HepG2 (cell line): ENCODE results near the gene GLRX2. TPM values are rescaled to one million over a fixed set of nuclear protein-coding genes. Genes with fewer than 3 reads are reported as not detected.

Experiments used
- ATAC-seq: fragments of 200-7000 bp; cut with Tn5 transposase; 3 replicates; pipeline ENCODE4 v1.9.1; 2020; ENCODE audit warnings: mild to moderate bottlenecking, moderate library complexity
- BruUV-seq: library from RNA; stranded (reverse); fragments of 400-500 nt; replicated peaks from 2 replicates; lab custom pipeline; 2021; lab: Mats Ljungman, UMichigan
- CTCF ChIA-PET: fragments of 300-600 bp; formaldehyde crosslinking; extraction: SDS; loops from one replicate; lab custom pipeline; 2021; ENCODE audit warnings: low total read pairs, inconsistent platforms, low intra/inter-chr PET ratio; lab: Yijun Ruan, JAX
- POLR2A ChIA-PET: fragments of 350-600 bp; sonication (Branson Sonifier 250); formaldehyde crosslinking; loops from one replicate; lab custom pipeline; 2020; ENCODE audit warnings: antibody characterized with exemption, inconsistent platforms; lab: Yijun Ruan, JAX
- DNase-seq: peaks from one replicate; pipeline ENCODE4 v3.0.0-alpha.2; 2015; ENCODE audit warnings: low spot score
- FAIRE-seq: peaks from 3 replicates; lab custom pipeline; 2011; peaks lifted over from hg19 to GRCh38; lab: Jason Lieb, UNC
- H2AFZ ChIP-seq: one replicate; pipeline ENCODE4 v1.6.1; 2011; ENCODE audit warnings: low read length, inconsistent platforms
- H3K27ac ChIP-seq: fragments of 300-600 bp; 3 replicates; pipeline ENCODE4 v1.8.0; 2011; ENCODE audit warnings: mixed run types, mild to moderate bottlenecking, mixed read lengths, low read length, inconsistent platforms; ENCODE audit not compliant: insufficient read depth; ENCODE audit errors: extremely low read length
- H3K27me3 ChIP-seq, 2 experiments: fragments of 200-600 bp in 1 of 2; 2 replicates in 1 of 2; 3 replicates in 1 of 2; pipeline versions ENCODE4 v1.6.0 to v1.8.0; 2011; ENCODE audit warnings: low read length in 2 of 2, mild to moderate bottlenecking in 2 of 2, moderate library complexity in 2 of 2, inconsistent platforms in 1 of 2; ENCODE audit not compliant: insufficient read depth in 2 of 2, control insufficient read depth in 1 of 2
- H3K36me3 ChIP-seq, 2 experiments: fragments of 200-600 bp in 1 of 2; replicated peaks in 1 of 2; 2 replicates in 1 of 2; 3 replicates in 1 of 2; pipeline versions ENCODE4 v1.5.1 to v1.8.0; 2011; ENCODE audit warnings: low read length in 2 of 2, inconsistent platforms in 1 of 2; ENCODE audit not compliant: insufficient read depth in 2 of 2, control insufficient read depth in 1 of 2
- H3K4me1 ChIP-seq: 2 replicates; pipeline ENCODE4 v1.5.1; 2012; ENCODE audit warnings: low read length, inconsistent platforms; ENCODE audit not compliant: insufficient read depth
- H3K4me2 ChIP-seq: 2 replicates; pipeline ENCODE4 v1.6.0; 2011; ENCODE audit warnings: low read depth, low read length, inconsistent platforms
- H3K4me3 ChIP-seq, 3 experiments: fragments of 200-600 bp in 1 of 3; sonication (generic), shearing (Covaris generic) in 1 of 3; replicated peaks in 1 of 3; 2 replicates each; pipeline ENCODE4 v1.5.1; 2011 to 2016; ENCODE audit warnings: low read length in 3 of 3, inconsistent platforms in 2 of 3, low read depth in 2 of 3, mild to moderate bottlenecking in 2 of 3, control low read depth in 1 of 3, mixed read lengths in 1 of 3; ENCODE audit not compliant: insufficient read depth in 1 of 3
- H3K79me2 ChIP-seq: one replicate; pipeline ENCODE4 v1.6.1; 2011; ENCODE audit warnings: low read length, inconsistent platforms; ENCODE audit not compliant: insufficient read depth
- H3K9ac ChIP-seq: 2 replicates; pipeline ENCODE4 v1.6.0; 2011; ENCODE audit warnings: mild to moderate bottlenecking, low read depth, low read length, inconsistent platforms; ENCODE audit not compliant: insufficient read depth
- H3K9me3 ChIP-seq: 2 replicates; pipeline ENCODE4 v1.5.1; 2012; ENCODE audit warnings: mild to moderate bottlenecking, low read length
- H4K20me1 ChIP-seq: 2 replicates; pipeline ENCODE4 v1.6.0; 2011; ENCODE audit warnings: inconsistent platforms, mild to moderate bottlenecking, low read length, moderate library complexity; ENCODE audit not compliant: insufficient read depth
- DNMT1 ChIP-seq: sonication (generic); formaldehyde crosslinking; IDR thresholded peaks from 2 replicates; pipeline ENCODE4 v1.5.1; 2020; ENCODE audit warnings: mild to moderate bottlenecking, missing genetic modification reagents
- E2F1 ChIP-seq: sonication (generic); formaldehyde crosslinking; IDR thresholded peaks from 2 replicates; pipeline ENCODE4 v1.5.0; 2020; ENCODE audit warnings: missing genetic modification reagents
- E2F2 ChIP-seq: sonication (generic); formaldehyde crosslinking; IDR thresholded peaks from 2 replicates; pipeline ENCODE4 v1.4.0; 2020; ENCODE audit warnings: missing genetic modification reagents, borderline replicate concordance
- FOSL2 ChIP-seq: sonication (generic); formaldehyde crosslinking; IDR thresholded peaks from 2 replicates; pipeline ENCODE4 v1.4.0; 2020; ENCODE audit warnings: missing genetic modification reagents
- HDAC6 ChIP-seq: fragments of 200-600 bp; sonication (generic); IDR thresholded peaks from 2 replicates; pipeline ENCODE4 v1.7.0; 2017; ENCODE audit warnings: mild to moderate bottlenecking, antibody characterized with exemption, low read length, low read depth
- KDM5A ChIP-seq: fragments of 200-600 bp; sonication (generic); IDR thresholded peaks from 2 replicates; pipeline ENCODE4 v1.7.0; 2018; ENCODE audit warnings: antibody characterized with exemption, mild to moderate bottlenecking, low read length, borderline replicate concordance
- KLF11 ChIP-seq: IDR thresholded peaks from 2 replicates; pipeline ENCODE4 v1.6.1; 2016; ENCODE audit warnings: missing compliant biosample characterization
- SETDB1 ChIP-seq: sonication (generic); formaldehyde crosslinking; IDR thresholded peaks from 2 replicates; pipeline ENCODE4 v1.5.1; 2020; ENCODE audit warnings: missing genetic modification reagents, mild to moderate bottlenecking, borderline replicate concordance
- SMAD3 ChIP-seq: sonication (generic); formaldehyde crosslinking; IDR thresholded peaks from 2 replicates; pipeline ENCODE4 v1.4.0; 2020; ENCODE audit warnings: missing genetic modification reagents
- SNAI1 ChIP-seq: sonication (generic); formaldehyde crosslinking; IDR thresholded peaks from 2 replicates; pipeline ENCODE4 v1.5.0; 2020; ENCODE audit warnings: mild to moderate bottlenecking, missing genetic modification reagents, borderline replicate concordance
- SYNCRIP ChIP-seq: fragments of 200-400 bp; formaldehyde crosslinking; IDR thresholded peaks from 2 replicates; pipeline ENCODE4 v1.6.1; 2018; ENCODE audit warnings: mild to moderate bottlenecking, low read depth, low read length; ENCODE audit not compliant: insufficient read depth
- TBL1XR1 ChIP-seq: fragments of 150-350 bp; IDR thresholded peaks from 2 replicates; pipeline ENCODE4 v1.6.1; 2014; ENCODE audit warnings: borderline replicate concordance, low read length; ENCODE audit not compliant: partially characterized antibody
- ZKSCAN1 ChIP-seq: fragments of 150-350 bp; IDR thresholded peaks from 2 replicates; pipeline ENCODE4 v1.6.1; 2014; ENCODE audit warnings: low read length
- ZMAT3 ChIP-seq: sonication (generic); formaldehyde crosslinking; conservative IDR thresholded peaks from 2 replicates; pipeline ENCODE4 v1.7.0; 2021; ENCODE audit warnings: missing genetic modification reagents
- ZNF180 ChIP-seq: sonication (generic); formaldehyde crosslinking; IDR thresholded peaks from 2 replicates; pipeline ENCODE4 v1.4.0; 2020; ENCODE audit warnings: low read depth, missing genetic modification reagents, borderline replicate concordance
- ZNF256 ChIP-seq: sonication (generic); formaldehyde crosslinking; conservative IDR thresholded peaks from 2 replicates; pipeline ENCODE4 v1.4.0; 2020; ENCODE audit warnings: missing genetic modification reagents
- ZNF558 ChIP-seq: sonication (generic); formaldehyde crosslinking; IDR thresholded peaks from 2 replicates; pipeline ENCODE4 v1.9.0; 2022; ENCODE audit warnings: mild to moderate bottlenecking, missing genetic modification reagents, borderline replicate concordance
- ZNF597 ChIP-seq: sonication (generic); formaldehyde crosslinking; IDR thresholded peaks from 2 replicates; pipeline ENCODE4 v1.5.0; 2020; ENCODE audit warnings: missing genetic modification reagents
- ZNF749 ChIP-seq: sonication (generic); formaldehyde crosslinking; IDR thresholded peaks from 2 replicates; pipeline ENCODE4 v1.8.0; 2022; ENCODE audit warnings: mild to moderate bottlenecking, missing genetic modification reagents, moderate library complexity, borderline replicate concordance
- ZNF788 ChIP-seq: sonication (generic); formaldehyde crosslinking; IDR thresholded peaks from 2 replicates; pipeline ENCODE4 v1.5.0; 2020; ENCODE audit warnings: mild to moderate bottlenecking, missing genetic modification reagents, borderline replicate concordance
- ZUFSP ChIP-seq: sonication (generic); formaldehyde crosslinking; IDR thresholded peaks from 2 replicates; pipeline ENCODE4 v1.9.0; 2021; ENCODE audit warnings: missing genetic modification reagents, mild to moderate bottlenecking, borderline replicate concordance
- WGBS: methylation state at CpG from one replicate; pipeline ENCODE4 v1.1.6; 2017; ENCODE audit warnings: low lambda C conversion rate; 5-methylcytosine and 5-hydroxymethylcytosine counted together
- in situ Hi-C: cut with HindIII; loops from 2 replicates; pipeline ENCODE4 v1.10.0; 2017; ENCODE audit warnings: low pct_unique_long_range_greater_than_20kb; ENCODE audit not compliant: extremely low pct_ligation_motif_present
- intact Hi-C: fragments of 100-400 bp; cut with micrococcal nuclease; formaldehyde crosslinking; loops from one replicate; pipeline ENCODE4 v1.10.0; 2022; ENCODE audit not compliant: unreplicated experiment
- polyA plus RNA-seq, 8 experiments: library from polyadenylated mRNA; depleted of rRNA in 3 of 8; stranded (reverse) in 7 of 8; unstranded in 1 of 8; fragments of >200 nt; fragmentation: Illumina TruSeq in 4 of 8; extraction: Trizol in 4 of 8; gene quantifications; 2 replicates each; pipeline versions ENCODE4 v1.2.1 to v1.2.3, GENCODE V29; 2011 to 2016; ENCODE audit warnings: low read depth in 4 of 8, missing spikeins in 1 of 8, mixed read lengths in 1 of 8; ENCODE audit not compliant: insufficient read depth in 1 of 8
- total RNA-seq, 5 experiments: library from RNA; depleted of rRNA; stranded (reverse); fragments of >200 nt; fragmentation: Illumina TruSeq; extraction: Trizol; gene quantifications; 2 replicates each; pipeline ENCODE4 v1.2.3, GENCODE V29; 2016; ENCODE audit warnings: low read depth in 1 of 5

GLRX2 gene
- total and polyA plus RNA-seq, 2 of the 13 experiments (the other 11 are each of a cell fraction or from before 2014, with no cell fraction given), result 11.9 to 39.0 TPM

GRCh38 chr1:193060115-193060403 lies 45.2 kb downstream of the GLRX2 start:
- intact Hi-C loops, result loop anchor here (1.0 kb wide), 1 partner anchor 44 kb away; no protein-coding TSS in a partner anchor
- BruUV-seq, result TSS peak; percentile 55
- no peak for FAIRE-seq
- TF ChIP-seq SETDB1, result no peak
- TF ChIP-seq E2F2 (CRISPR knock-in tag), result 0 out of 2 replicates have a peak, but pooled peaks have one; percentile 14
- TF ChIP-seq KDM5A, result 0 out of 2 replicates have a peak, but pooled peaks have one; percentile 24
- TF ChIP-seq ZNF597, result no peak
- TF ChIP-seq ZNF256 (CRISPR knock-in tag), result 0 out of 2 replicates have a peak, but pooled peaks have one; percentile 1
- no peak for TF ChIP-seq DNMT1 (CRISPR knock-in tag)
- no peak for TF ChIP-seq SMAD3
- TF ChIP-seq TBL1XR1, result no peak
- TF ChIP-seq ZUFSP (CRISPR knock-in tag), result no peak
- no peak for TF ChIP-seq HDAC6
- TF ChIP-seq E2F1 (CRISPR knock-in tag), result no peak
- TF ChIP-seq ZKSCAN1, result no peak
- TF ChIP-seq SYNCRIP, result no peak
- 0 out of 2 replicates have a peak, but pooled peaks have one; percentile 65 for TF ChIP-seq ZNF558 (CRISPR knock-in tag)
- no peak for TF ChIP-seq KLF11 (CRISPR knock-in tag)
- no peak for TF ChIP-seq ZMAT3 (CRISPR knock-in tag)
- TF ChIP-seq ZNF788, result no peak
- no peak for TF ChIP-seq SNAI1
- TF ChIP-seq ZNF180 (CRISPR knock-in tag), result no peak
- no peak for TF ChIP-seq ZNF749 (CRISPR knock-in tag)
- no peak for TF ChIP-seq FOSL2 (CRISPR knock-in tag)

More at GRCh38 chr1:193060115-193060403, 45.2 kb downstream of the GLRX2 start:
- in situ Hi-C loops, result no loop called here
- peaks cover 44% of the 10 kb centered on the region for H3K4me1 ChIP-seq
- WGBS, result under 1% methylated on average over 9 of the region's 9 CpGs
- H3K27ac ChIP-seq, result peak overlapping the region; percentile 94
- CTCF ChIA-PET, result no interaction called here
- peak overlapping the region; percentile 97 for H3K9ac ChIP-seq
- H4K20me1 ChIP-seq, result peaks cover 9% of the 10 kb centered on the region; the same call in 1 of the 2 replicates
- peak overlapping the region; percentile 50 for H2AFZ ChIP-seq
- peaks cover 1 to 5% of the 10 kb centered on the region in 2 experiments; a peak in 1 of 5 replicates for H3K36me3 ChIP-seq
- peaks cover 0 to 2% of the 10 kb centered on the region in 2 experiments; a peak in 1 of 5 replicates for H3K27me3 ChIP-seq
- POLR2A ChIA-PET, result no interaction called here
- peaks cover 90% of the 10 kb centered on the region for H3K79me2 ChIP-seq
- ATAC-seq, result no peak
- H3K4me2 ChIP-seq, result peak overlapping the region; percentile 82
- DNase-seq, result no peak
- H3K4me3 ChIP-seq, result peak overlapping the region; percentile 92 to 99 (median 94)
- H3K9me3 ChIP-seq, result no peaks in the 10 kb centered on the region
